OCI-LY1 (cell line): ENCODE measurements around the gene SLBP.

Source experiments
- H2AFZ ChIP-seq: fragments of 200-600 bp; sonication (generic), shearing (Covaris generic); 2 replicates; pipeline ENCODE4 v1.6.0; 2014; ENCODE audit warnings: antibody characterized with exemption, mild to moderate bottlenecking, low read length
- H3F3A ChIP-seq: fragments of 200-600 bp; sonication (generic), shearing (Covaris generic); 2 replicates; pipeline ENCODE4 v1.6.0; 2014; ENCODE audit warnings: mild to moderate bottlenecking, antibody characterized with exemption, low read length, moderate library complexity; ENCODE audit not compliant: insufficient read depth
- H3K27ac ChIP-seq: fragments of 200-600 bp; sonication (generic); 2 replicates; pipeline ENCODE4 v1.5.1; 2014; ENCODE audit warnings: low read length, mixed run types, mild to moderate bottlenecking, low read depth; ENCODE audit not compliant: poor library complexity, severe bottlenecking
- H3K27me3 ChIP-seq: fragments of 200-600 bp; sonication (generic); 2 replicates; pipeline ENCODE4 v1.6.0; 2014; ENCODE audit warnings: antibody characterized with exemption, mild to moderate bottlenecking, low read length, moderate library complexity; ENCODE audit not compliant: insufficient read depth
- H3K36me3 ChIP-seq: fragments of 200-600 bp; sonication (generic); 2 replicates; pipeline ENCODE4 v1.6.1; 2014; ENCODE audit warnings: mild to moderate bottlenecking, antibody characterized with exemption, low read length, moderate library complexity, mixed read lengths; ENCODE audit not compliant: insufficient read depth
- H3K4me1 ChIP-seq: fragments of 200-600 bp; sonication (generic); 2 replicates; pipeline ENCODE4 v1.5.1; 2014; ENCODE audit warnings: mild to moderate bottlenecking, low read length, moderate library complexity; ENCODE audit not compliant: insufficient read depth, severe bottlenecking
- H3K4me2 ChIP-seq: fragments of 200-600 bp; sonication (generic), shearing (Covaris generic); 2 replicates; pipeline ENCODE4 v1.6.1; 2014; ENCODE audit warnings: low read length
- H3K4me3 ChIP-seq: fragments of 200-600 bp; sonication (generic); 2 replicates; pipeline ENCODE4 v1.5.1; 2014; ENCODE audit warnings: low read length, low read depth, mild to moderate bottlenecking, mixed read lengths; ENCODE audit not compliant: poor library complexity, severe bottlenecking
- H3K79me2 ChIP-seq: fragments of 200-600 bp; shearing (Covaris generic); 2 replicates; pipeline ENCODE4 v1.6.1; 2016; ENCODE audit warnings: mixed run types, low read length, mixed read lengths; ENCODE audit not compliant: insufficient read depth
- H3K9ac ChIP-seq: fragments of 200-600 bp; sonication (generic), shearing (Covaris generic); 2 replicates; pipeline ENCODE4 v1.6.1; 2014; ENCODE audit warnings: mild to moderate bottlenecking, low read length, mixed read lengths
- H3K9me2 ChIP-seq: fragments of 200-600 bp; sonication (generic), shearing (Covaris generic); 2 replicates; pipeline ENCODE4 v1.6.1; 2014; ENCODE audit warnings: low read depth, mild to moderate bottlenecking, low read length, mixed read lengths
- H3K9me3 ChIP-seq: fragments of 200-600 bp; shearing (Covaris generic); 2 replicates; pipeline ENCODE4 v1.6.1; 2014; ENCODE audit warnings: low read length, mixed read lengths
- H4K20me1 ChIP-seq: fragments of 200-600 bp; sonication (generic), shearing (Covaris generic); 2 replicates; pipeline ENCODE4 v1.6.0; 2016; ENCODE audit warnings: mild to moderate bottlenecking, low read length; ENCODE audit not compliant: insufficient read depth
- CTCF ChIP-seq: fragments of 200-600 bp; sonication (generic), shearing (Covaris generic); IDR thresholded peaks from 2 replicates; pipeline ENCODE4 v1.5.1; 2017; ENCODE audit warnings: mild to moderate bottlenecking, antibody characterized with exemption, low read length, moderate library complexity, mixed read lengths
- EZH2 ChIP-seq: fragments of 200-600 bp; sonication (generic), shearing (Covaris generic); IDR thresholded peaks from 2 replicates; pipeline ENCODE4 v1.8.0; 2017; ENCODE audit warnings: borderline replicate concordance, mixed run types, mild to moderate bottlenecking, antibody characterized with exemption, low read length, moderate library complexity, mixed read lengths

Gene SLBP

GRCh38 chr4:1751155-1751918, 39.2 kb upstream of the SLBP start:
- Histone ChIP-seq H3K27ac (no peak overlapping the region), H3K9ac (no peak overlapping the region), H3K27me3 (no peaks in the 10 kb centered on the region), H4K20me1 (no peaks in the 10 kb centered on the region), H2AFZ (no peak overlapping the region), H3K79me2 (no peaks in the 10 kb centered on the region), H3F3A (no peaks in the 10 kb centered on the region), H3K4me2 (no peak overlapping the region), H3K4me1 (no peaks in the 10 kb centered on the region), H3K4me3 (no peak overlapping the region), H3K9me3 (no peaks in the 10 kb centered on the region), H3K9me2 (no peaks in the 10 kb centered on the region), H3K36me3 (no peaks in the 10 kb centered on the region)
- TF ChIP-seq EZH2 (no peak), CTCF (no peak)

GRCh38 chr4:1750381-1751154, 38.4 kb upstream of the SLBP start:
- Histone ChIP-seq H3K4me3 (no peak overlapping the region), H3K4me1 (no peaks in the 10 kb centered on the region), H3K9me2 (no peaks in the 10 kb centered on the region), H4K20me1 (no peaks in the 10 kb centered on the region), H3K79me2 (no peaks in the 10 kb centered on the region), H3K27ac (no peak overlapping the region), H3F3A (no peaks in the 10 kb centered on the region), H3K9me3 (no peaks in the 10 kb centered on the region), H3K27me3 (no peaks in the 10 kb centered on the region), H2AFZ (no peak overlapping the region), H3K36me3 (no peaks in the 10 kb centered on the region), H3K4me2 (no peak overlapping the region), H3K9ac (no peak overlapping the region)
- TF ChIP-seq CTCF (no peak), EZH2 (no peak)

- Histone ChIP-seq H3K4me1 (no peaks in the 10 kb centered on the region), H3K79me2 (no peaks in the 10 kb centered on the region), H2AFZ (no peak overlapping the region), H3K4me2 (no peak overlapping the region), H3K9ac (no peak overlapping the region), H3F3A (no peaks in the 10 kb centered on the region), H3K4me3 (no peak overlapping the region), H3K9me2 (no peaks in the 10 kb centered on the region), H3K27ac (no peak overlapping the region), H3K27me3 (no peaks in the 10 kb centered on the region), H4K20me1 (no peaks in the 10 kb centered on the region), H3K36me3 (peaks cover 4% of the 10 kb centered on the region), H3K9me3 (no peaks in the 10 kb centered on the region)
- TF ChIP-seq EZH2 (no peak), CTCF (no peak)
Observed at GRCh38 chr4:1749826-1750225, 37.7 kb upstream of the SLBP start.
